Fibroblast of lung (primary cell): ENCODE results near the gene RPL39L. TPM values are rescaled to one million over a fixed set of nuclear protein-coding genes. Genes with fewer than 3 reads are reported as not detected.

Experiments used
- DNase-seq, 2 donors: peaks; one replicate each; pipeline versions ENCODE4 v3.0.0 to v3.0.0-alpha.2; 2010; ENCODE audit warnings: low read depth in 2 of 2
- H2AFZ ChIP-seq: 2 replicates; pipeline ENCODE4 v1.5.1; 2012; ENCODE audit warnings: low read length, control low read depth, inconsistent platforms
- H3K27ac ChIP-seq: 2 replicates; pipeline ENCODE4 v1.5.1; 2011; ENCODE audit warnings: low read length, control low read depth; ENCODE audit not compliant: insufficient read depth
- H3K27me3 ChIP-seq: 2 replicates; pipeline ENCODE4 v1.5.1; 2011; ENCODE audit warnings: mild to moderate bottlenecking, low read length; ENCODE audit not compliant: control insufficient read depth, insufficient read depth
- H3K36me3 ChIP-seq: 2 replicates; pipeline ENCODE4 v1.5.1; 2011; ENCODE audit warnings: low read length; ENCODE audit not compliant: control insufficient read depth, insufficient read depth
- H3K4me1 ChIP-seq: 2 replicates; pipeline ENCODE4 v1.5.1; 2011; ENCODE audit warnings: low read length; ENCODE audit not compliant: control insufficient read depth, insufficient read depth; ENCODE audit errors: extremely low read depth
- H3K4me2 ChIP-seq: 2 replicates; pipeline ENCODE4 v1.5.1; 2011; ENCODE audit warnings: low read length, control low read depth; ENCODE audit not compliant: insufficient read depth; ENCODE audit errors: extremely low read depth
- H3K4me3 ChIP-seq, 4 experiments: fragments of 200-600 bp in 1 of 4; sonication (generic) in 1 of 4; replicated peaks in 1 of 4; 2 replicates each; pipeline ENCODE4 v1.5.1; 2011 to 2016; ENCODE audit warnings: low read length in 4 of 4, low read depth in 3 of 4, mild to moderate bottlenecking in 3 of 4, control low read depth in 2 of 4, inconsistent platforms in 1 of 4, mixed read lengths in 1 of 4; ENCODE audit not compliant: insufficient read depth in 1 of 4; ENCODE audit errors: control extremely low read depth in 1 of 4
- H3K79me2 ChIP-seq: 2 replicates; pipeline ENCODE4 v1.5.1; 2012; ENCODE audit warnings: mild to moderate bottlenecking, low read length, inconsistent platforms; ENCODE audit not compliant: control insufficient read depth, insufficient read depth
- H3K9ac ChIP-seq: 2 replicates; pipeline ENCODE4 v1.5.1; 2011; ENCODE audit warnings: mild to moderate bottlenecking, low read length, control low read depth; ENCODE audit not compliant: insufficient read depth
- H3K9me3 ChIP-seq: 2 replicates; pipeline ENCODE4 v1.5.1; 2012; ENCODE audit warnings: low read depth, low read length; ENCODE audit not compliant: control insufficient read depth, insufficient read depth
- H4K20me1 ChIP-seq: 2 replicates; pipeline ENCODE4 v1.5.1; 2011; ENCODE audit warnings: low read length; ENCODE audit not compliant: control insufficient read depth, insufficient read depth; ENCODE audit errors: extremely low read depth
- CTCF ChIP-seq, 2 donors: IDR thresholded peaks in 1 of 2; conservative IDR thresholded peaks in 1 of 2; 1 replicate in 1 of 2; 2 replicates in 1 of 2; pipeline ENCODE4 v1.5.1; 2011 to 2012; ENCODE audit warnings: low read length in 2 of 2, control low read depth in 1 of 2, inconsistent platforms in 1 of 2, low read depth in 1 of 2, mild to moderate bottlenecking in 1 of 2
- EZH2 ChIP-seq: IDR thresholded peaks from 2 replicates; pipeline ENCODE4 v1.5.1; 2012; ENCODE audit warnings: low read length, control low read depth, mild to moderate bottlenecking; ENCODE audit errors: missing control alignments
- polyA plus RNA-seq, 2 donors: library from polyadenylated mRNA; depleted of rRNA in 1 of 2; stranded (reverse) in 1 of 2; unstranded in 1 of 2; fragments of >200 nt; gene quantifications; 2 replicates each; pipeline ENCODE4 v1.2.1, GENCODE V29; 2011 to 2012; ENCODE audit warnings: missing spikeins in 1 of 2
- total RNA-seq: library from RNA; depleted of rRNA; stranded (reverse); fragments of >200 nt; gene quantifications from 2 replicates; pipeline ENCODE4 v1.2.1, GENCODE V29; 2014

Gene RPL39L
- total and polyA plus RNA-seq, 2 donors (not counting 1 experiment from before 2014, with no cell fraction given), result 8.4 to 26.6 TPM

- Histone ChIP-seq H3K4me2 (no peak overlapping the region), H3K9ac (no peak overlapping the region), H3K27ac (no peak overlapping the region), H3K36me3 (no peaks in the 10 kb centered on the region), H3K9me3 (no peaks in the 10 kb centered on the region), H3K4me3 (no peak overlapping the region), H2AFZ (no peak overlapping the region), H3K27me3 (no peaks in the 10 kb centered on the region), H3K4me1 (no peaks in the 10 kb centered on the region), H3K79me2 (no peaks in the 10 kb centered on the region), H4K20me1 (no peaks in the 10 kb centered on the region)
- DNase-seq, result no peak
- TF ChIP-seq CTCF (conservative IDR thresholded peaks at IDR 0.05 in 1 of 2, IDR thresholded peaks at IDR 0.05 in 1 of 2; ENCODE audit: low read depth in 1 of 2, low read length in 2 of 2), result no peak
- no peak for TF ChIP-seq EZH2
Observed at GRCh38 chr3:187086831-187087230, 52.5 kb downstream of the RPL39L start.

- no peaks in the 10 kb centered on the region for H3K4me1 ChIP-seq
- no peak overlapping the region for H3K4me3 ChIP-seq
- no peak overlapping the region for H3K27ac ChIP-seq
- H2AFZ ChIP-seq, result no peak overlapping the region
- no peak overlapping the region for H3K4me2 ChIP-seq
- no peak for TF ChIP-seq EZH2
- no peak for TF ChIP-seq CTCF (conservative IDR thresholded peaks at IDR 0.05 in 1 of 2, IDR thresholded peaks at IDR 0.05 in 1 of 2; ENCODE audit: low read depth in 1 of 2, low read length in 2 of 2)
- H3K79me2 ChIP-seq, result no peaks in the 10 kb centered on the region
- H3K27me3 ChIP-seq, result no peaks in the 10 kb centered on the region
- no peaks in the 10 kb centered on the region for H4K20me1 ChIP-seq
- H3K36me3 ChIP-seq, result no peaks in the 10 kb centered on the region
- H3K9me3 ChIP-seq, result no peaks in the 10 kb centered on the region
- H3K9ac ChIP-seq, result no peak overlapping the region
- DNase-seq, result no peak
Observed at GRCh38 chr3:187085933-187086332, 53.4 kb downstream of the RPL39L start.

GRCh38 chr3:187085021-187085666, 54.2 kb downstream of the RPL39L start:
- no peaks in the 10 kb centered on the region for H3K79me2 ChIP-seq
- H3K9ac ChIP-seq, result no peak overlapping the region
- no peaks in the 10 kb centered on the region for H3K9me3 ChIP-seq
- H3K4me1 ChIP-seq, result no peaks in the 10 kb centered on the region
- H2AFZ ChIP-seq, result no peak overlapping the region
- H3K4me2 ChIP-seq, result no peak overlapping the region
- no peaks in the 10 kb centered on the region for H3K27me3 ChIP-seq
- H3K4me3 ChIP-seq, result no peak overlapping the region
- no peaks in the 10 kb centered on the region for H3K36me3 ChIP-seq
- no peak overlapping the region for H3K27ac ChIP-seq
- DNase-seq, result no peak
- TF ChIP-seq EZH2 (no peak), CTCF (conservative IDR thresholded peaks at IDR 0.05 in 1 of 2, IDR thresholded peaks at IDR 0.05 in 1 of 2; ENCODE audit: low read depth in 1 of 2, low read length in 2 of 2) (no peak)
- no peaks in the 10 kb centered on the region for H4K20me1 ChIP-seq
